ENCODE measurements around the gene AFAP1.

The AFAP1 gene

DNA sequence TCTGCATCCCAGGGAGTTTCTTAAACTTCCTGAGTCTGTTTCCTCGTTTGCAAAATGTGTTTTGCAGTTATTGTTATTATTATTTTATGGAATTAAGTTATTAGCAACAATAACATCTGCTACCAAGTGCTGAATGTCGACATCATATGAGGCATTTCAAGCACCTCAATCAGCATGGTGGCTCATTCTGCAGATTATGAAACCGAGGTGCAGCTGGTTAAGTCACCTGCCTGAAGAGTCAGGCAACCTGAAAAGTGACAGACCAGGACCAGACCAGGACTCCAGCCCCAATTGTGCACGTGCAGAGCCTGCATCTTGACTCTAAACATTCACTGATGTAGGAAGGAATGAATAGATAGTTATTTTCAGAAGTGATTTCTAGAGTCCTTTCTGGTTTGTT is 99.8 kb downstream of the AFAP1 start:
- DNase-seq: no peak

DNA sequence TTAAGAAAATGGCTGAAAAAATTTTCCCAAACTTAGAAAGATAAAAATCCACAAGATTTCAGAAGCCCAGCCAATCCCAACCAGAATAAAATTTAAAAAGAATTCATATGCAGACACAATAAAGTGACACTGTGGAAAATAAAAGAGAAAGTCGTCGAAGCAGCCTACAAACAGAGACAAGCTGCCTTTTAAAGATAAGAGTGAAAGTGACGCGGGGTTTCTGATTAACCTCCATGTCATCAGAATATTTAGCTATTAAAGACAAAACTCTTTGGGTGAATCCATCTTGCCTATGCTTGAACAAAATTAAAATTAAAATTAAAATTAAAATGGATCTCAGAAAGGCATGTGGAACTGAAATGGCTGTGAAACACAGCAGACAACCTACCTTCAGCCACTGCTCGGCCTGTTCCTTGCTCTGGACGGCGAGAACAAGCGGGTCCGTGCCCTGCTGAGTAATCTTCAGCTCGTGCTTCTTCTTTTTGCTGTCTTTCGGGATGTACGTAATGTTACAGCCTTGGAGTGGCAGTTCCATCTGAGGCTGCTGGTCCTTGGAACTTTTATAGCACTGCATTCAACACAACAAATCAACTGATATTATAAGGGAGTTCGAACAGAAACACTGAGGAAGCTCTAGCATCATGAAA is 101.4 kb downstream of the AFAP1 start:
- DNase-seq: no peak

DNA sequence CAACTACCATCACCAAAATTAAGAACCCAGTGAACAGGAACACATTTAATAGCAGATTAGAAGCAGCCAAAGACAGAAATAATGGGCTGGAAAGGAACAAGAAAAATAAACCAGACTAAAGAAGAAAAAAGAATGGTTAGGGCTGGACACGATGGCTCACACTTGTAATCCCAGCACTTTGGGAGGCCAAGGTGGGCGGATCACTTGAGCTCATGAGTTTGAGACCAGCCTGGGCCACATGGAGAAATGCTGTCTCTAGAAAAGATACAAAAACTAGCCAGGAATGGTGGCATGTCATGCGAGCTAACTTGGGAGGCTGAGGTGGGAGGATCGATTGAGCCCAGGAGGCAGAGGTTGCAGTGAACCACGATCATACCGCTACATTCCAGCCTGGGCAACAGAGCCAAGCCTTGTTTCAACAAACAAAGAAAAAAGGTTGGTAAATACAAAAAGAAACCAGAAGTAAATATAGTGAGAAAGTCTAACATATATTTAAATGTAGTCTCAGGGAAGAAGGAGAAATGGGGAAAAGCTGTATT is 102.0 kb downstream of the AFAP1 start:
- no peak for DNase-seq

DNA sequence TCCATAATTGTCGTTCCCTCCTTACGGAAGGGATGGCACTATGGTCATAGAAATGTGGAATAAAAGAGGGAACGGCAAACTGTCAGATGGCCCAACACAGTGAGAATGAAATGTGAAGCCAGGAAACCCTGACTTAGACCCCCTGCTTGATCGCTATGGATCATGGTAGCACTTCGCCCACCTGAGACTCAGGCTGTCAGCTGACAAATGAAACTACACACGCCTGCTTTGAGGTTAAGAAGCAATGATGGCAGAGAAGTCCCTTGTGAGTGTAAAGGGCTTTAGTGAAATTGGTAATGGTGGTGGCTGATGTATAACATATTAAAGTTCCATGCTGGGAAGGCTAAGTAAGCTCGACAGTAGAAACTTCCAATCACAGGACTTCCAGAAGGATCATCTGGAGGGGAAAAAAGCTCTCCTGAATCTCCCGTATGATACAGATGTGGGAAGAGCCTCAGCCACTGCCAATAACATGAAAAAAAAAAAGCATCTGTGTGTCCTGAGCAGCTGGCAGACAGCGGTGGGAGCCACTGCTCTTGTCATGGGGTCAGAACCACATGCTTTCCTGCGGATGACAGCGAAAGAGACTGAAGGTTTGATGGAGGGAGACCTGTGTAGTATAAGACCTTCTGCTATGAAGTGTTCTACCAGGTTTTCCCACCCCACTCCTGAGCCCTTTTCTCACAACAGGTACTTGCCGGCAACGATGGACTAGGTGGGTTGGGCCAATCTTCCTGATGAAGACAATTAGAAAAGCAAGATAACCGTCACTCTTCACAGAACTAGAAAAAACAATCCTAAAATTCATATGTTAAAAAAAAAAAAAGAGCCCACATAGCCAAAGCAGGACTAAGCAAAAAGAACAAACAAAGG is 107.6 kb downstream of the AFAP1 start:
- DNase-seq: no peak

DNA sequence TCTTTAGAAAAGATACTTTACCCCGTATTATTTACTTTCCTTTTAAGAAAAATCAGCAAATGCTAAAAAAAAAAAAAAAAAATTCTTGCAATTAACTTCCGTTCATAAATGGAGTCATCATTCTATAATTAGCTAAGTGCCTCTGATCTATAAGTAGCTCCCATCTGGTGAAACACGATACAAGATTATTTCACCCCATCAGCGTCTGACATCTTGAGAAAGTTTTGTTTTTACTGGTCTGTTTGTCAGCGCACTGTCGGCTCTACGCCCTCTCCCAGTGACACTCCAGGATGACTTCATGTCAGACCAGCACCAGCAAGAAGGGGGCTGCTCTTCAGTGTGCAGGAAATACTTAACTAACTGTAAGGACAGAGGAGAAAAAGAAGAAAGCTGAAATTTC is 108.3 kb downstream of the AFAP1 start:
- no peak for DNase-seq

DNA sequence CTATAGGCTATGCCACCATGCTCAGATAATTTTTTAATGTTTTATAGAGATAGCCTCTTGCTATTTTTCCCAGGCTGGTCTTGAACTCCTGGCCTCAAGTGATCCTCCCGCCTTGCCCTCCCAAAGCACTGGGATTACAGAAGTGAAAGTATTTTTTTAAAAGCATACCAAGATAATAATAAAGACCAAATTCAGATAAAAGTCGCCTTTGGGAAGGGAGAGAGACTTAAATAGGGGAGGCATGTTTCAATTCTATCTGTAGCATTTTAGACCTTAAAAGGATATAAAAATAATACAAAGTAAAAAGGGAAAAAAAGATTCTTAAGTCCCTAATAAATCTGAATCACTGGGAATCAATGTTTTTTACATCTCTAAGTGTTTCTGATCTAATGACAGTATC is 108.9 kb downstream of the AFAP1 start:
- DNase-seq: no peak

DNA sequence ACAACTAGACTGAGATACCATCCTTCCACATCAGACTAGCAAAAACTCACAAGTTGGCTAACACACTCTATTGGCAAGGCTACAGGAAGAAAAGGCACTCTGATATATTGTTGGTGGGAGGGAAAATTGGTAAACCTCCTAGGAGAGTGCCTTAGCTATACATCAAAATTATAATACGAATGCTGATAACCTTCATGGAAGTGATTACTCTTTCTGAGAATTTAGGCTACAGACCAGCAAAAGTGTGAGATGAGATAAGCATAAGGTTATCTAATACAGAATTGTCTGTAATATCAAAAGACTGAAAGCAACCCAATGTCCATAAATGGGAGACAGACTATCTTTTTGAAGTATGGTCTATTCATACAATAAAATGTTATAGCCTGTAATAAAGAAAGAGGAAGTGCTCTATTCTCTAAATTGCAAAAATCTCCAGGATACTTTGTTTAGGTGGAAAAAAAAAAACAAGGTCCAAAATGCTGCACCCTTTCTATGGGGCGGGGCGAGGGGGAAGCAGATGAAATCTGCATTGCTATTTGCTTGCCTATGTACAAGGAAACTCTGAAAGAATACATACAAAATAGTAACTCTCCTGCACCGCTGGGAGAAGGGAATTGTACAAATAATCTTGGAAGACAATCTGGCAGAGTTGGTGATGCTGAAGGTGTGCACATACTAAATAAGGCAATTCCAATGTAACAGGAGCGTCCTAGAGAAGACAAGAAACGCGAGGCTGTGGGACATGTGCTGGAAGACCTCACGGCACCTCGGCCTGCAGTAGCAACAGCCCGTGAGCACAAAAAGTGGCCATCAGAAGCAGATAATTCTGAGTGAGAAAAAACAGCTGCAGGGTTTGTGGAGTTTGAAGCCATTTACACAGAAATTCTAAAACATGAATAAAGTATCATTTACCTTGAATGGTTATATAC is 109.7 kb downstream of the AFAP1 start:
- no peak for DNase-seq

DNA sequence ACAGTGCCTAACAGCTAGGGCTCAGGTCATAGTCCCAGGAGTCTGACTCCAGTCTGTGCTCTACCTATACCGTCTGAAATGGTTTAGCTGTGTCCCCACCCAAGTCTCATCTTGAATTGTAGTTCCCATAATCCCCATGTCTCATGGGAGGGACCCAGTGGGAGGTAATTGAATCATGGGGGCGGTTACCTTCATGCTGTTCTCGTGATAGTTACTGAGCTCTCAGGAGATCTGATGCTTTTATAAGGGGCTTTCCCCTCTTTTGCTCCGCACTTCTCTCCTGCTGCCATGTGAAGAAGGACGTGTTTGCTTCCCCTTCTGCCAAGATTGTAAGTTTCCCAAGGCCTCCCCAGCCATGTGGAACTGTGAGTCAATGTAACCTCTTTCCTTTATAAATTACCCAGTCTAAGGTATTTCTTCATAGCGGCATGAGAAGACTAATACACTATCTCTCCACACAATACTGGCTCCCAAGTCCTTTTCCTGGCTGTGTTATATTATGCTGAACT is 110.8 kb downstream of the AFAP1 start:
- no peak for DNase-seq

DNA sequence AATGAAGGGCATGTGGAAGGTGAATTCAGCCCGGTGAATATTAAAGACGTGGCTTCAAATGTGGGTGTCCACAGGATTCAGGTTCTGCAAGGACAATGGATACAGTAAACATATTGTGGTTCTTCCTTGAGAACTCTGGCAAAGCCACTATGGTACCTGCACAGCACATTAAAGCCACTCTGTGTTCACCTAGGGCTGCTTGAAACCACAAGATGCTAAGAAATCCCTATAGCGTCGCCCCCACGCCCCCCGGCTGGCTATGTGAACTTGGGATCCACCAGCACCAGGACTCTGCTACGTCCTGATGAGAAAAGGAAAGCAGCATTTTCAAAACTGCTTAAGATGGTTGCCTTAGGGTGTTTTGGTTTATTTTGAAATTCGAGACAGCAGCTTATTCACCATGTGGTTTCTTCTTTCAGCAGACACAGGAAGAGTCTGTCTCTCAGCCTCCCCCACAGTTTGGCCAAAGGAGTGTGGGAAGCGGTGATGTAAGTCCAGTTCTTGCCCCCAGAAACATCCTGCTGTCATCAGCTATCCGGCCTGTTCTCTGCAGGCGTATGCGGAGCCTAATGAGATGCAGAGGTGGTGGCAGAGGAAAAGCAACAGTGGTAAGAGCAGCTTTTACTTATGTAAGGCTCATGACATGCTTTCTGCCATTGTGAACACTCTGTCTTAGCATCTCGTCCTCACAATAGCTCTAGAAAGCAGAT is 111.5 kb downstream of the AFAP1 start:
- DNase-seq: no peak

DNA sequence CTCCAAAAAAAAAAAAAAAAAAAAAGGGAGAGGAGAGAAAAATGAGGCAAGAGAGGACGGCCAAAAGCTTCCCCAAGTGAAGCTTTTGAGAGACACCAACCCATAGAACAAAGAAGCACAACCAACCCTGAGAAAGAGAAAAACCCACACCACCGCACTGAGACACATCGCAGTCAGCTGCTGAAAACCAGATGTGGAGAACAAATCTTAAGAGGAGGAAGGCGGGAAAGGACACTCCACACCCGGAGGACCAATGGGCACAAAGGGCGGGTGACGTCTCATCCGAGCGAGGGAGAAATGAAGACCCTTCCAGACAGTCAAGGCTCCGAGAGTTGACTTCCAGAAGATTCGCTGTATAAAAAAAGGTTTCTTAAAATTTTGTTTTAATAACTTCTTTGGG is 112.1 kb downstream of the AFAP1 start:
- no peak for DNase-seq

DNA sequence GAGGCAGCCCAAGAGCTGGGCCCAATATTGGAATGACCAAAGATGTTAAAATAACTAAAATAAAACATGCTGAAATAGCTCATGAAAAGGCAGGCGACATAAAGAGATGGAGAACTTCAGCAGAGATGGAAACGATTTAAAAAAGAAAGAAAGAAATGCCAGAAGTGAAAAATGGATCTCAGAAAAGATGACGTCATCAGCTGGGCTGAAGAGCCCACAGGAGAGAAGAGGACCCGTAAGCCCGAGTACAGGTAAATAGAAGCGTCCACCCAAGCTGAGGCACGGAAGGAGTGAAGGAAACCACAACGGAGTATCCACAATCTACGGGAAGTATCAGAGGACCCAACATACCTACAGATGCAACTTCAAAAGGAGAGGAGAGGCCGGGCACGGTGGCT is 112.8 kb downstream of the AFAP1 start:
- no peak for DNase-seq

DNA sequence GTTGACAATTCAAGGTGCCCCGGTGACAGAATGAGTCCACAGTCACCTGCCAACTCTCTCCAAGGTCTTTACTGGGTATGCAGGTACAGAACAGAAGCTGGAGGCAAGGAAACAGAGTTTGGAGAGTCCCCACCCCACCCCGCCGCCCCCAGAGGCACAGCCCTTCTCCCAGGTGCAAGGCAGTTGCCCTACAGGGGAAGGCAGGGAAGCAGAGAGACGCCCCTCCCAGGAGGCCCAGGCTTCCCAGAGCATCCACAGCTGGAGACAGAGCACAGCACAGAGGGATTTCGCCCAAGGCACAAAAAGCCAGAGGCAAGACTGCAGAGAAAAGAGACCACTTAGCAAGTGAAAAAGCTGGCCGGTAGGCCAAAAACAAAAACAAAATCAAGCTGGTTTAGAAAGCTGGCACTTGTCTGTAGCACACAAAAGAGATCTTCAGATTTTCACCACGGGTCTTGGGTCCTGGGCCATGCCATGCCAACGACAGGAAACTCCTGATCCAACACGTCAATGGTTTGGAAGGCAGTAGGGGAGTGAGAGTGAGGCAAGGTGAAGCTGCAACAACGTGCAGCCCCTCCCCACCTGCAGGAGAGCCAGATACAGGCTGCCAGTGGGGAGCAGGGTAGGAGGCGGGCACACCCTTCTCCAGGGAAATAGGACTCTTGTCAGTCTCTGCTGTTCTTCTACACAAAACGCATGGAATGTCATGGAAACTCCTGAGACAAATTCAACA is 113.3 kb downstream of the AFAP1 start:
- no peak for DNase-seq

DNA sequence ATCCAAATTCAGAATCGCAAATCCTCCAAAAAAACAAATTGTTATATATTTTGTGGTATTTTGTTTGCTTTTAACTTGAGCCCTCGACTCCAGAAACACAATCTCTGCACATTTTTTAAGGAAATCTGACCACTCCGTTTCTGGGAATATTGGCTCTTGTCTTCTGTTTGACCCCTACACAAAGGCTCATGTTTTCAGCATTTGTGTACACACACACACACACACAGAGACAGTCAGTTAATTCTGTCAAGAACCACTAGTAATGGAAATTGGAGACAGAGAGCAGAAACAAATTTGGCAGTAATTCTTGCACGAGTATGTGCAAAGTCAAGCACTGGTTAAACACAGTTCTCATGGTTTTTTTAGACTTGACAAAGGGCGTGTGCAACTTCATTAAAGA is 115.4 kb downstream of the AFAP1 start:
- no peak for DNase-seq

DNA sequence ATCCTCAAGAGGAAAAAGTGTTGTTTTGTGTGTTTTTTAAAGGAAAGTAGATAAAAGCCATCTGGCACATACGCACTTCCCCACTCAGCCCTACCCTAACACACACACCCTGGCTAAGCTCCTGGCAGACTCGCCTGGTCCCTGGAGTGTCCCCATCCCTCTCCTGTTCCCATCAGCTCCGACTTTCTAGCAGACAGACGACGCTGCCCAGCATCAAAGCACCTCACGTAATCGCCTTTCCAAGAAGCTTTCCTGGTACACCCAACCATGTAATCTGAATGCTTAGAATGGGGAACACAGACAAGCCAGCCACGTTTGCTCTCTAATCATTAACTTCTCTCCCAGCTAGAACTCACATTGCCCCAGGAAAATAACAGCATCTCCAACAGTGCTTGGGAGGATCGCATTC is 116.2 kb downstream of the AFAP1 start:
- DNase-seq: no peak

DNA sequence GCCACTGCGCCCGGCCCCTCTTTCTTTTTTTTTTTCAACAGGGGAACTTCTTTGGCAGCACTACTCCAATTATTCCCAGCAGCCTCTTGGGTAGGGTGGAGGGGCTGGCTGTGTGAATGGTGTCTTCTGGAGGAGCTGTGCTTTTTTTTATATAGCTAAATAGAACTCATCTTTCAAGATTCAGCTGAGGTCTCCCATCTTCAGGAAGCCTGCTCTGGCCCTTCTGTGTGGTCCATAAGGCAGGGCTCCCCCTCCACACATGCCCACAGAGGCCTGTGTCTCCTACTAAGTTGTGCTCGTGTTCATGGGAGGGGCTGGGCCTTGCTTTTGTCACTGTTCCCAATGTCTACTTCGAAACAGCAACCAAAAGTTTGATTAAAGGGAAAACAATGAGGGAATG is 116.8 kb downstream of the AFAP1 start:
- DNase-seq: no peak

DNA sequence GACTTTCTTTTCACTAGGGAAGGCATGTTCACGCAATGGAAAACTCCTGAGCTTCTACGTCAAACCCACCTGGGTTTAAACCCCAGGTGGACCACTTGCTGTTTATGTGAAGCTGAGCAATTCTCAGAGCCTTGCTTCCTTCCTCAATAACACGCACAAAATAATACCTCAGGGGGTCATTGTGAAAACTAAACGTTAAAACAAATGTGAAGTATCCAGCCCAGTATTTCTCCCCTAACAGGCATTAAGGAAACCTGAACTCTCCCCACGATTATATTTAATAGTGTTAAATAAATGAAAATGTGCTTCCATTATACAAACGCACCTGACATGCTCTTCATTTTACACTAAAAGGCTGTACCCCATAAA is 117.5 kb downstream of the AFAP1 start:
- DNase-seq: no peak

DNA sequence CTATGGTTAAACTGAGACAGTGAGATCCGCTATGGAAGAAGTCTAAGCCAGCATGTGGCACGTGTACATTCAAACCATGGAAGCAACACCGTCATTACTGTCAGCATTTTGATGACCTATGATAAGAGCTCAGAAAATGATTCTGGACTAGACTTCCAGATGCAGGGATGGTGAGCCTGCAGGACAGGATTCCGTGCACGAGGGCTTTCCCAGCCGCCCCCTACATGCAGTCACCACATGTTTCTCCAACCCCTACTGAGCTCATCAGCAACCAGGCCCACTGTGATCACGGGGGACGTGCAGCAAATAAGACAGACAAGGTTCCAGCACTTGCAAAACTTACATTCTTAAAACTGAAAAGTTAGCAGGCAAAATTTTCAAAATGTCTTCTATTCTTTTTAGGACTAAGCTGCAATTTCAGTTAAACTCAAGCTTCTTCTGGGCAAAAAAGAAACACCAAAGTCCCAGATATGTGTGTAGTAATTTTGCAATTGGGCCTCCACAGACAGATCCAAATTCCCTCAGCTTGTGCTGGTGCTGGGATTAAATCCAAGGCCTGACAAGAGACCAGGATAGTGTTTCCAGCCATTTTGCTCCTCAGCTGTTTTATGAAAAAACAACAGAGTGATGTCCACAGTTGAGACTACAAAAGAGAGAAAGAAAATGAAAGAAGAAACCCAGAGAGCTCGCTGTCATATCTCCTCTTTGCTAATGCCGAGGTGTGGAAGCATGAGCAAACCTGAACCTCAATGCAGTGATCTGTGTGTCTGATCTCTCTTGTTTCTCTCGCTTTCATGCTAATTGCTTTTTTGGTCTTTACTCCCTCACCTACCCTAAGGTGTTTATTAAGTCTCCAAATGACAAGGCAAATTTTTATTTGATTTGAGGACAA is 118.2 kb downstream of the AFAP1 start:
- no peak for DNase-seq

DNA sequence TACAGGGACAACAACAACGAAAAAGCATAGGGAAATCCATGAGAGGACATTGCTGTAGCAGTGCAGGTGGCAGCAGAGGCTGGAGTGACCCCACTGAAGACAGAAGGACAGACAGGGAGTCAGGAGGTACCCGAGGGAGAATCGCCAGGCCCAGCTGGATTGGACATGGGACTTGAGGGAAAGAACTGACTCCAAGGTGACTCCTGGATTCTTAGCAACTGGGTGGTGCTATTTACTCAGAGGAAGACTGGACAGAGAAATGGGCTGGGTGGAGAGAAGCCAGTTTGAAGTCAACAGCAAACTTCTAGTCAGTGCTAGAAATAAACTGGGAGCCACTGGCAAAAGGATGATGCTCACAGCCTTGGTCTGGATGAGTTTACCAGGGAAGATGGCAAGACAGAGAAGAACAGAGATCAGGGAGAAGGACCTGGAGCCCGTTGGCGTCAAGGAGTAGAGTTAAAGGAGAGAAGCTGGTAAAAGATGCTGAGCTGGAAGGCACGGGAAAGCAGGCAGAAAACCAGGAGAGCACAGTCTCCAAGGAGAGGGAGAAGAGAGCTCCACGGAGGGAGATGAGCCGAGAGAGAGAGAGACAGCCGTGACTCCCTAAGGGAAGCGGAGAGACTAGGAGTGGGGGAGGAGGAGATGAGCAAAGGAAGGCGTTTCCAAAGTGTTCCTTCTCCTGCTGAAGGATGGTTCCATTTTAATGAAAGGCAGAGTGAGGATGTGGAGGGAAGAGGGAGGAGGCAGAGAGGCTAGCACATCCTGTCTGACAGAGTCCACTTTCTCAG is 119.4 kb downstream of the AFAP1 start:
- DNase-seq: no peak

DNA sequence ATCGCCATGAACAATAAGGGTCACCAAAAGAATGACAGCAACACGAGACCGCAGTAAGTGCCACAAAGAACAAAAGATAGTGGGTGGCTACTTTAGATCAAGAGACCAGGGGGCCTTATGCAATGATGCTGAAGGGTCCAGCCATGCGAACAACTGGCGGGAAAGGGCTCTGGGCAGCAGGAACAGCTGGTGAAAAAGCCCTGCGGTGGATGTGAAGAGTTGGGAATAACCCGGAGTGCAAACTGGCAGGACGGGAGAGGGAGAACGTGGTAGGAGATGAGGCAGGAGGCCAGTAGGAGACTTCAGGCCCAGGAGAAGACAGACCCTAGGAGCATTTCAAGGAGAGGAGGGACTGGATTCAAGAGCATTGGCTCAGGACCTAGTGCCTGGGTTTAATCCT is 120.2 kb downstream of the AFAP1 start:
- DNase-seq: no peak

DNA sequence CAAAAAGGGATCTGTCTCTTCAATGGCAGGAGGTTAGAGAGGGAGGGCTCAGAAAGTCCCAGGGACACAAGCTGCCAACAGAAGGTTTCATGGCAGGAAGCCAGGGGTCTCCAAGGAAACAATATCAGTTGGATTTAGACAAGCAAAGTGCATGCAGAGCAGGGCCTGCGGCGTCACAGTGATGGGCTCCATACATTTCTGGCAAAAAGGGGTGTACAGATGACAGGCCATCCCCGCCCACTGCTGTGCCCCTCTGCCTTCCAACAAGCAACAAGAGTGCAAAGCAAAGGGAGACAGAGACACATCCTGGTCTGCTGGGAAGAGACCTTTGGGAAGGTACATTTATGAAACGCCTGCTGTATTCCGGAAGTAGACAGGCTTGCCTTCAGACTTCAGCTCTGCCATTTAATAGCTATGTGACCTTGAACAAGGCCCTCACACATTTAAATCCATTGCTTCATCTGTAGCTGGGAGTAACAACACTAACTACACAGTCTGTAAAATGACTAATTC is 121.2 kb downstream of the AFAP1 start:
- no peak for DNase-seq

All from NCI-H1436 (cell line).